Stimulated activated CD4-positive, alpha-beta T cell treated with anti-CD3 and anti-CD28 coated beads, Interleukin-15, amount 100 ng/mL, for 48 hours (primary cell): ENCODE results near the gene NKTR.
"Not testable (repeated sequence)": the region's sequence is repeated elsewhere in the genome, so short reads cannot be mapped to it uniquely, and the experiment has no call there.

ENCODE experiments used
- DNase-seq, 2 donors: peaks; one replicate each; pipeline ENCODE4 v3.0.0-alpha.2; 2020; ENCODE audit warnings: low read depth in 2 of 2

Gene NKTR

GRCh38 chr3:42600111-42600957 lies at the start of gene NKTR:
Gene NKTR, plus strand, starts transcription at chr3:42600686. Its CDS starts 321 bp downstream, at chr3:42601007.
- peak; percentile 98 to 99 for DNase-seq

- DNase-seq, result no peak
Observed at GRCh38 chr3:42552830-42553229, 47.7 kb upstream of the NKTR start.

GRCh38 chr3:42556089-42556632 lies 44.3 kb upstream of the NKTR start:
- DNase-seq, result no peak

GRCh38 chr3:42556817-42557216 lies 43.7 kb upstream of the NKTR start:
- not testable (repeated sequence) for DNase-seq

- no peak for DNase-seq
Observed at GRCh38 chr3:42557854-42558253, 42.6 kb upstream of the NKTR start.

GRCh38 chr3:42562047-42562907 lies 38.2 kb upstream of the NKTR start:
- DNase-seq, result no peak

GRCh38 chr3:42569593-42570142 lies 30.8 kb upstream of the NKTR start:
- no peak for DNase-seq

GRCh38 chr3:42572278-42572677 lies 28.2 kb upstream of the NKTR start:
- no peak for DNase-seq

GRCh38 chr3:42575137-42575741 lies 25.2 kb upstream of the NKTR start:
- DNase-seq, result no peak

- no peak for DNase-seq
Observed at GRCh38 chr3:42578054-42578453, 22.4 kb upstream of the NKTR start.

- not testable (repeated sequence) for DNase-seq
Observed at GRCh38 chr3:42579346-42579745, 21.1 kb upstream of the NKTR start.

GRCh38 chr3:42581400-42581708 lies 19.1 kb upstream of the NKTR start:
- DNase-seq, result no peak

GRCh38 chr3:42581709-42582473 lies 18.6 kb upstream of the NKTR start, which contains the start of gene SEC22C:
Gene SEC22C, minus strand, starts transcription at chr3:42581967. Its CDS starts 12,921 bp downstream, at chr3:42569046.
- DNase-seq, result peak; percentile 92 to 95

- DNase-seq, result no peak
Observed at GRCh38 chr3:42582474-42583070, 17.9 kb upstream of the NKTR start.

GRCh38 chr3:42588625-42589024 lies 11.9 kb upstream of the NKTR start:
- no peak for DNase-seq

- DNase-seq, result no peak
Observed at GRCh38 chr3:42589382-42590109, 10.9 kb upstream of the NKTR start.

- DNase-seq, result no peak
Observed at GRCh38 chr3:42590989-42591756, 9.3 kb upstream of the NKTR start.

- DNase-seq, result no peak
Observed at GRCh38 chr3:42591811-42592210, 8.7 kb upstream of the NKTR start.

- DNase-seq, result no peak
Observed at GRCh38 chr3:42593635-42594034, 6.9 kb upstream of the NKTR start.
